HepG2 (cell line): Measurements from ENCODE around the gene PARK7. TPM values are rescaled to one million over a fixed set of nuclear protein-coding genes. Genes with fewer than 3 reads are reported as not detected.

Source experiments
- NCOA2 ChIP-seq: sonication (generic); formaldehyde crosslinking; IDR thresholded peaks from 2 replicates; pipeline ENCODE4 v1.8.0; 2022; ENCODE audit warnings: inconsistent platforms
- NCOR1 ChIP-seq: fragments of 200-600 bp; sonication (generic); IDR thresholded peaks from 2 replicates; pipeline ENCODE4 v1.7.0; 2017; ENCODE audit warnings: antibody characterized with exemption, low read length, borderline replicate concordance
- PAF1 ChIP-seq: IDR thresholded peaks from 2 replicates; pipeline ENCODE4 v1.6.1; 2016; ENCODE audit warnings: missing genetic modification reagents, missing compliant biosample characterization
- U2AF2 ChIP-seq: fragments of 200-400 bp; formaldehyde crosslinking; IDR thresholded peaks from 2 replicates; pipeline ENCODE4 v1.6.1; 2017; ENCODE audit warnings: low read depth, mild to moderate bottlenecking, low read length
- polyA plus RNA-seq, 8 experiments: library from polyadenylated mRNA; depleted of rRNA in 3 of 8; stranded (reverse) in 7 of 8; unstranded in 1 of 8; fragments of >200 nt; fragmentation: Illumina TruSeq in 4 of 8; extraction: Trizol in 4 of 8; gene quantifications; 2 replicates each; pipeline versions ENCODE4 v1.2.1 to v1.2.3, GENCODE V29; 2011 to 2016; ENCODE audit warnings: low read depth in 4 of 8, missing spikeins in 1 of 8, mixed read lengths in 1 of 8; ENCODE audit not compliant: insufficient read depth in 1 of 8
- total RNA-seq, 5 experiments: library from RNA; depleted of rRNA; stranded (reverse); fragments of >200 nt; fragmentation: Illumina TruSeq; extraction: Trizol; gene quantifications; 2 replicates each; pipeline ENCODE4 v1.2.3, GENCODE V29; 2016; ENCODE audit warnings: low read depth in 1 of 5
- TF ChIP-seq, protein P1 (sequence below): IDR thresholded peaks from 2 replicates; pipeline ENCODE4 v1.4.0; 2020; ENCODE audit warnings: mild to moderate bottlenecking, missing genetic modification reagents
- TF ChIP-seq, protein P2 (sequence below): sonication (generic); formaldehyde crosslinking; IDR thresholded peaks from 2 replicates; pipeline ENCODE4 v1.4.0; 2020; ENCODE audit warnings: missing genetic modification reagents
- TF ChIP-seq, protein P3 (sequence below): sonication (generic); formaldehyde crosslinking; IDR thresholded peaks from 2 replicates; pipeline ENCODE4 v1.4.0; 2020; ENCODE audit warnings: missing genetic modification reagents, low read depth, mild to moderate bottlenecking, borderline replicate concordance

PARK7 gene
- total and polyA plus RNA-seq, 2 of the 13 experiments (the other 11 are each of a cell fraction or from before 2014, with no cell fraction given), result 212 to 296 TPM

DNA sequence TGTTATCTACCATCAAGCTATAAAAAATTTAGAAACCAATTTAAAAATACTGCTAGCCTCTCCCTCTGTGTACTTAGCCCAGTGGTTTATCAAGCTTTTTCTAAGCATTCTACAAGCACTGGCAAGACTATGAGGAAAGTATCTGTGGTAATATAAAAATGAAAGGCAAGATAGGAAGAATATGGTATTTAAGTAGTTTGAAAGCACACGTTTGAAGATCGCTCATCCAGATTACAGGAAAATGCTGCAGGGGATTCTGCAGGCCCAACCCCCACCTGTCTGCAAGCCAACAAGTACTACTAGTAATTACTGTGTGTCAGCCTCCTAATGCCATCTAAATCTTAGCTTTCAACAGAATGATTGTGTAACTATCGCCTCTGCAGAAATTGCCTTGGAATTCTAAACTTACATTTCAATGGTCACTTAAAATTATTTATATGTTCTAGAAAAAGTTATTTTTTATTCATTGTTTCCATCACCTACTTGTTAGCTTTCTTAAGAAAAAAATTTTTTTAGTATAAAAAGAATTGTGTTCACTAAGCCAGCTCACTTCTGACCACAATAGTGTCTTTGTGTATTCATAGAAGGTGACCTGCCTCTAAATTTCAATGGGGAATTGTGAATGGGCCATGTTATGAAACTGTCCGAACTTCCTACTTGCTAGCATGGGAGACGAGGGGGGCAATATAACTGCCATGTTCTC, 56.1 kb downstream of the PARK7 start (continued):
- TF ChIP-seq, protein P1, sequence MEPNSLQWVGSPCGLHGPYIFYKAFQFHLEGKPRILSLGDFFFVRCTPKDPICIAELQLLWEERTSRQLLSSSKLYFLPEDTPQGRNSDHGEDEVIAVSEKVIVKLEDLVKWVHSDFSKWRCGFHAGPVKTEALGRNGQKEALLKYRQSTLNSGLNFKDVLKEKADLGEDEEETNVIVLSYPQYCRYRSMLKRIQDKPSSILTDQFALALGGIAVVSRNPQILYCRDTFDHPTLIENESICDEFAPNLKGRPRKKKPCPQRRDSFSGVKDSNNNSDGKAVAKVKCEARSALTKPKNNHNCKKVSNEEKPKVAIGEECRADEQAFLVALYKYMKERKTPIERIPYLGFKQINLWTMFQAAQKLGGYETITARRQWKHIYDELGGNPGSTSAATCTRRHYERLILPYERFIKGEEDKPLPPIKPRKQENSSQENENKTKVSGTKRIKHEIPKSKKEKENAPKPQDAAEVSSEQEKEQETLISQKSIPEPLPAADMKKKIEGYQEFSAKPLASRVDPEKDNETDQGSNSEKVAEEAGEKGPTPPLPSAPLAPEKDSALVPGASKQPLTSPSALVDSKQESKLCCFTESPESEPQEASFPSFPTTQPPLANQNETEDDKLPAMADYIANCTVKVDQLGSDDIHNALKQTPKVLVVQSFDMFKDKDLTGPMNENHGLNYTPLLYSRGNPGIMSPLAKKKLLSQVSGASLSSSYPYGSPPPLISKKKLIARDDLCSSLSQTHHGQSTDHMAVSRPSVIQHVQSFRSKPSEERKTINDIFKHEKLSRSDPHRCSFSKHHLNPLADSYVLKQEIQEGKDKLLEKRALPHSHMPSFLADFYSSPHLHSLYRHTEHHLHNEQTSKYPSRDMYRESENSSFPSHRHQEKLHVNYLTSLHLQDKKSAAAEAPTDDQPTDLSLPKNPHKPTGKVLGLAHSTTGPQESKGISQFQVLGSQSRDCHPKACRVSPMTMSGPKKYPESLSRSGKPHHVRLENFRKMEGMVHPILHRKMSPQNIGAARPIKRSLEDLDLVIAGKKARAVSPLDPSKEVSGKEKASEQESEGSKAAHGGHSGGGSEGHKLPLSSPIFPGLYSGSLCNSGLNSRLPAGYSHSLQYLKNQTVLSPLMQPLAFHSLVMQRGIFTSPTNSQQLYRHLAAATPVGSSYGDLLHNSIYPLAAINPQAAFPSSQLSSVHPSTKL (CRISPR knock-in tag), result peak; percentile 24; the same call in 1 of the 2 replicates
- TF ChIP-seq, protein P2, sequence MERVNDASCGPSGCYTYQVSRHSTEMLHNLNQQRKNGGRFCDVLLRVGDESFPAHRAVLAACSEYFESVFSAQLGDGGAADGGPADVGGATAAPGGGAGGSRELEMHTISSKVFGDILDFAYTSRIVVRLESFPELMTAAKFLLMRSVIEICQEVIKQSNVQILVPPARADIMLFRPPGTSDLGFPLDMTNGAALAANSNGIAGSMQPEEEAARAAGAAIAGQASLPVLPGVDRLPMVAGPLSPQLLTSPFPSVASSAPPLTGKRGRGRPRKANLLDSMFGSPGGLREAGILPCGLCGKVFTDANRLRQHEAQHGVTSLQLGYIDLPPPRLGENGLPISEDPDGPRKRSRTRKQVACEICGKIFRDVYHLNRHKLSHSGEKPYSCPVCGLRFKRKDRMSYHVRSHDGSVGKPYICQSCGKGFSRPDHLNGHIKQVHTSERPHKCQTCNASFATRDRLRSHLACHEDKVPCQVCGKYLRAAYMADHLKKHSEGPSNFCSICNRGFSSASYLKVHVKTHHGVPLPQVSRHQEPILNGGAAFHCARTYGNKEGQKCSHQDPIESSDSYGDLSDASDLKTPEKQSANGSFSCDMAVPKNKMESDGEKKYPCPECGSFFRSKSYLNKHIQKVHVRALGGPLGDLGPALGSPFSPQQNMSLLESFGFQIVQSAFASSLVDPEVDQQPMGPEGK (CRISPR knock-in tag), result peak; percentile 62
- TF ChIP-seq, protein P3, sequence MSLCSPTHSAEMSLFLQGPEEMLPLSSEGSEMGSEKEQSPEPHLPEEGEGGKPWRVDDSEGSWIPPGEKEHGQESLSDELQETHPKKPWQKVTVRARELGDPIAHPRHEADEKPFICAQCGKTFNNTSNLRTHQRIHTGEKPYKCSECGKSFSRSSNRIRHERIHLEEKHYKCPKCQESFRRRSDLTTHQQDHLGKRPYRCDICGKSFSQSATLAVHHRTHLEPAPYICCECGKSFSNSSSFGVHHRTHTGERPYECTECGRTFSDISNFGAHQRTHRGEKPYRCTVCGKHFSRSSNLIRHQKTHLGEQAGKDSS (CRISPR knock-in tag), result no peak
- TF ChIP-seq NCOR1 (0 out of 2 replicates have a peak, but pooled peaks have one; percentile 27), U2AF2 (no peak), PAF1 (CRISPR knock-in tag) (peak; percentile 54; the same call in 1 of the 2 replicates), NCOA2 (peak; percentile 58)
